Nephron progenitor cell (in vitro differentiated cells): Measurements from ENCODE around the gene GRID2.
A peak's percentile ranks its signal among the peaks of the same experiment; 100 is the strongest.

Experiments
- DNase-seq: peaks from one replicate; pipeline ENCODE4 v3.0.0; 2021
- H3K27ac Mint-ChIP-seq: 2 replicates; pipeline ENCODE4 v1.8.0; 2021; ENCODE audit warnings: mild to moderate bottlenecking, moderate library complexity, mixed read lengths
- H3K27me3 Mint-ChIP-seq: 2 replicates; pipeline ENCODE4 v1.8.0; 2021; ENCODE audit warnings: mild to moderate bottlenecking, low read depth, mixed read lengths; ENCODE audit not compliant: poor library complexity
- H3K36me3 Mint-ChIP-seq: 2 replicates; pipeline ENCODE4 v1.8.0; 2021; ENCODE audit warnings: low read depth, mixed read lengths
- H3K4me1 Mint-ChIP-seq: 2 replicates; pipeline ENCODE4 v1.8.0; 2021; ENCODE audit warnings: mixed read lengths
- H3K4me3 Mint-ChIP-seq: 2 replicates; pipeline ENCODE4 v1.8.0; 2021; ENCODE audit warnings: mild to moderate bottlenecking, moderate library complexity, mixed read lengths
- H3K9me3 Mint-ChIP-seq: 2 replicates; pipeline ENCODE4 v1.8.0; 2021; ENCODE audit warnings: mild to moderate bottlenecking, moderate library complexity, mixed read lengths
- TF ChIP-seq, protein P1 (sequence below): fragments of 200-600 bp; sonication (generic); IDR thresholded peaks from 2 replicates; pipeline ENCODE4 v1.5.0; 2021; ENCODE audit warnings: antibody characterized with exemption

Gene GRID2

DNA sequence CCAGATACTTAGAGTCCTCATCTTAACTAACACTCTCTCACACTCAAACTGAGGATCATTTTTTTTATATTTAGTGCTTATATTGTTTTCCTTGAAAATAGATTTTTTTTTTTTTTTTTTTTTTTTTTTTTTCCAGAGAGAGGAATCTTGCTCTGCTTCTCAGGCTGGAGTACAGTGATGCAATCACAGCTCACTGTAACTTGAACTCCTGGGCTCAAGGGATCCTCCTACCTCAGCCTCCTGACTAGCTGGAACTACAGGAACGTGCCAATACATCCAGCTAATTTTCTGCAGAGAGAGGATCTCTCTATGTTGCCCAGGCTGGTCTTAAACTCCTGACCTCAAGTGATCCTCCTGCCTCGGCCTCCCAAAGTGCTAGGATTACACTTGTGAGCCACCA, 874.5 kb downstream of the GRID2 start:
- Mint-ChIP-seq H3K27ac (no peak overlapping the region), H3K9me3 (no peaks in the 10 kb centered on the region), H3K36me3 (no peaks in the 10 kb centered on the region), H3K4me3 (no peak overlapping the region), H3K27me3 (no peaks in the 10 kb centered on the region), H3K4me1 (no peaks in the 10 kb centered on the region)
- no peak for DNase-seq
- TF ChIP-seq, protein P1, sequence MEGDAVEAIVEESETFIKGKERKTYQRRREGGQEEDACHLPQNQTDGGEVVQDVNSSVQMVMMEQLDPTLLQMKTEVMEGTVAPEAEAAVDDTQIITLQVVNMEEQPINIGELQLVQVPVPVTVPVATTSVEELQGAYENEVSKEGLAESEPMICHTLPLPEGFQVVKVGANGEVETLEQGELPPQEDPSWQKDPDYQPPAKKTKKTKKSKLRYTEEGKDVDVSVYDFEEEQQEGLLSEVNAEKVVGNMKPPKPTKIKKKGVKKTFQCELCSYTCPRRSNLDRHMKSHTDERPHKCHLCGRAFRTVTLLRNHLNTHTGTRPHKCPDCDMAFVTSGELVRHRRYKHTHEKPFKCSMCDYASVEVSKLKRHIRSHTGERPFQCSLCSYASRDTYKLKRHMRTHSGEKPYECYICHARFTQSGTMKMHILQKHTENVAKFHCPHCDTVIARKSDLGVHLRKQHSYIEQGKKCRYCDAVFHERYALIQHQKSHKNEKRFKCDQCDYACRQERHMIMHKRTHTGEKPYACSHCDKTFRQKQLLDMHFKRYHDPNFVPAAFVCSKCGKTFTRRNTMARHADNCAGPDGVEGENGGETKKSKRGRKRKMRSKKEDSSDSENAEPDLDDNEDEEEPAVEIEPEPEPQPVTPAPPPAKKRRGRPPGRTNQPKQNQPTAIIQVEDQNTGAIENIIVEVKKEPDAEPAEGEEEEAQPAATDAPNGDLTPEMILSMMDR: no peak

DNA sequence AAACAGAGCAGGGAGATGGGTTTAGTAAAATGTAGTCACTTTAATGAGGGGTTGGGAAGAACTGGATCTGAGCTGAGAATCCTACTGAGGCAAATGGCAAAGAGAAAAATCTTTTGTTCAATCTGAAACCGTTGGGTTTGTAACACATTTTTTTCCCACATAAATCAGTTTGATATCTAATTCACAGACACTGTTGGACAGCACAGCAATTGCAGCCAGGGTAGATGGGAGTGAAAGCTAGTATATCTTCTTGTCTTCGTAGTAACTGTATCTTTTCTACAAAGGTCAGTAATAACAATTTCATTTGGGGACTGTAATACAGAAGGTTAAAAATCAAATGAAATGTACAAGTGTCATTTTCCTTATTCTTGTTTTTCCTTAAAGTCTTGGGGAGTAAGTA, 875.3 kb downstream of the GRID2 start:
- peaks cover 7% of the 10 kb centered on the region for H3K4me1 Mint-ChIP-seq
- TF ChIP-seq, protein P1: no peak
- DNase-seq: no peak
- no peak overlapping the region for H3K4me3 Mint-ChIP-seq
- no peaks in the 10 kb centered on the region for H3K27me3 Mint-ChIP-seq
- no peaks in the 10 kb centered on the region for H3K9me3 Mint-ChIP-seq
- H3K27ac Mint-ChIP-seq: no peak overlapping the region
- no peaks in the 10 kb centered on the region for H3K36me3 Mint-ChIP-seq

DNA sequence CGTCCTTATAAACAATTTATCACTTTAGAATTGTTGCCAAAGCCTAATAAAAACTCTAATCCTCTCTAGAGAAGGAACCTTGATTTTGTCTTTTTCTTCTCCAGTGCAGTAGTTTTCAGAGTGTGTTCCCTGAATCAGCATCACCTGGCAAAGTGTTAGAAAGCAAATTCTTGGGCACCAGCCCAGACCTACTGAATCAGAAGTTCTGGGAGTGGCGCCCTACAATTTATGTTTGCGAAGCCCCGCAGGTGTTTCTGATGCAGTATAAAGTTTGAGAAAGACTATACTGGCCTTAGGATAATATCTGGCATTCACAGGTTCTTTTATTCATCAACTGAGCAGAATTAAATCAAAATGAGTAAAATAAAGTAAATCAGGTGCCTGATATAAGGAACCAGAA, 879.0 kb downstream of the GRID2 start:
- no peak overlapping the region for H3K4me3 Mint-ChIP-seq
- no peaks in the 10 kb centered on the region for H3K36me3 Mint-ChIP-seq
- peaks cover 10% of the 10 kb centered on the region for H3K4me1 Mint-ChIP-seq

DNA sequence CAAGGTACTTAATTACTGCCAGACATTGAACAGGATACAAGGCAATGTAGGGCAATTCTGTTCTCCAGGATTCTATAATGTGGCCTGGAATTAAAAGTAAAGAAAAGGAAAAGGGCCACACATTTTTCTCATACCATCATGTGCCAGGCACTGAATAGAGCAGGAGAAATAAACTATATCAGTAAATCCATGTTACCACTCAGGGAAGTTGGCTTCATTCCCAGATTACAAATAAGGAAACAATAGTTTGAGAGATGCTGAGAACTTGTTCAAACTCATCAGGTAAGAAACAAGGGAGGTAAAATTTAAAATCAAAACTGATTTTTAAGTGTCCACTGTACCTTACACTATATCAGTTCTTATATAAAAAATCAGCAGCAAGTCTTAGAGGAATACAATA, 879.8 kb downstream of the GRID2 start:
- Mint-ChIP-seq H3K4me1 (peaks cover 10% of the 10 kb centered on the region), H3K27me3 (no peaks in the 10 kb centered on the region), H3K9me3 (no peaks in the 10 kb centered on the region), H3K36me3 (no peaks in the 10 kb centered on the region), H3K27ac (no peak overlapping the region), H3K4me3 (no peak overlapping the region)
- TF ChIP-seq, protein P1: no peak
- DNase-seq: no peak

More for the DNA sequence above, 879.0 kb downstream of the GRID2 start:
- H3K9me3 Mint-ChIP-seq: no peaks in the 10 kb centered on the region
- H3K27ac Mint-ChIP-seq: no peak overlapping the region
- DNase-seq: no peak
- TF ChIP-seq, protein P1: no peak
- H3K27me3 Mint-ChIP-seq: no peaks in the 10 kb centered on the region

DNA sequence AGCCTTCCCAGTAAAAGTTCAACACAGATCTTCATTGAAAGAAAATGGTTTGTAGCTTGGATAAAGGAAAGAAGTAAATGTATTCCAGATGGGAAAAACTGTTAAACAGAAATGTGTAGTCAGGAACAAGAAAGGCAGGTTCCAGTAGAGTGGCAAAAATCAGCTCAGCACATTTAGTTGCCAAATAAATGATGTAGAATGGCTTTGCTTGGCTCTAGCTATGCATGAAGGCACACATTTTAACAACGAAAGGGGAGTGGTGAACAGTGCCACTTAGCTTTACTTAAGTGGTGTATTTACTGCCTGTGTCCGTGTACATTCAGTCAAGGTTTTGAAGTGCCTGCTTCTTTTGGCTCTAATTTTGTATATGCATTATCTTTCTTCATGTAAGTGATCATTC, 880.3 kb downstream of the GRID2 start:
- TF ChIP-seq, protein P1: no peak
- peaks cover 10% of the 10 kb centered on the region for H3K4me1 Mint-ChIP-seq
- H3K36me3 Mint-ChIP-seq: no peaks in the 10 kb centered on the region
- no peaks in the 10 kb centered on the region for H3K27me3 Mint-ChIP-seq
- DNase-seq: no peak
- H3K4me3 Mint-ChIP-seq: no peak overlapping the region
- H3K9me3 Mint-ChIP-seq: no peaks in the 10 kb centered on the region
- H3K27ac Mint-ChIP-seq: peak overlapping the region; percentile 39

DNA sequence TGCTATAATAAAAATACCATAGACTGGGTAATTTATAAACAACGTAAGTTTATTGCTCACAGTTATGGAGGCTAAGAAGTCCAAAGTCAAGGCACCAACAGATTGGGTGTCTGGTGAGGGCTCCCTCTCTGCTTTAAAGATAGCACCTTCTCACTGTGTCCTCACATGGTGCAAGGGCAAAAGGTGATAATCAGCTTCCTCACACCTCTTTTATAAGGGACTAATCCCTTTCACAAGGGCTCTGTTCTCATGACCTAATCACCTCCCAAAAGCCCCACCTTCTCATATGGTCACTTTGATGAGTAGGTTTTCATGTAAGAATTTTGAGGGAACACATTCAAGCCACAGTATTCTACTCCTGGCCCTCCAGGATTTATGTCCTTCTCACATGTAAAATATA, 883.1 kb downstream of the GRID2 start:
- no peak overlapping the region for H3K4me3 Mint-ChIP-seq
- no peak for DNase-seq
- H3K27me3 Mint-ChIP-seq: no peaks in the 10 kb centered on the region
- H3K36me3 Mint-ChIP-seq: no peaks in the 10 kb centered on the region
- H3K27ac Mint-ChIP-seq: no peak overlapping the region
- H3K4me1 Mint-ChIP-seq: peaks cover 10% of the 10 kb centered on the region
- no peaks in the 10 kb centered on the region for H3K9me3 Mint-ChIP-seq
- TF ChIP-seq, protein P1: no peak
